Rectal smooth muscle tissue (tissue), 1 donor: ENCODE data around the gene ARHGEF4.

Experiments
- H3K27ac ChIP-seq: one replicate; pipeline ENCODE4 v1.7.0; 2013; ENCODE audit warnings: low read depth, low read length, inconsistent platforms
- H3K27me3 ChIP-seq: one replicate; pipeline ENCODE4 v1.7.0; 2013; ENCODE audit warnings: low read length; ENCODE audit not compliant: control insufficient read depth, insufficient read depth
- H3K36me3 ChIP-seq: one replicate; pipeline ENCODE4 v1.7.0; 2013; ENCODE audit warnings: low read length; ENCODE audit not compliant: control insufficient read depth, insufficient read depth
- H3K4me1 ChIP-seq: one replicate; pipeline ENCODE4 v1.7.0; 2013; ENCODE audit warnings: low read length; ENCODE audit not compliant: control insufficient read depth, insufficient read depth
- H3K4me3 ChIP-seq: one replicate; pipeline ENCODE4 v1.7.0; 2013; ENCODE audit warnings: low read length
- H3K9ac ChIP-seq: one replicate; pipeline ENCODE4 v1.7.0; 2013; ENCODE audit warnings: low read length

The ARHGEF4 gene

GRCh38 chr2:130836501-130837174 lies at the start of gene ARHGEF4:
ARHGEF4 (plus strand) TSS chr2:130836914; CDS start chr2:130836954, 40 bp downstream.
- Histone ChIP-seq H3K27ac (no peak within 1 kb of the TSS), H3K4me1 (no peaks in the 10 kb centered on the region), H3K9ac (no peak within 1 kb of the TSS), H3K27me3 (peaks cover 13% of the 10 kb centered on the region), H3K36me3 (no peaks in the 10 kb centered on the region), H3K4me3 (peak within 1 kb of the TSS; percentile 8)

DNA sequence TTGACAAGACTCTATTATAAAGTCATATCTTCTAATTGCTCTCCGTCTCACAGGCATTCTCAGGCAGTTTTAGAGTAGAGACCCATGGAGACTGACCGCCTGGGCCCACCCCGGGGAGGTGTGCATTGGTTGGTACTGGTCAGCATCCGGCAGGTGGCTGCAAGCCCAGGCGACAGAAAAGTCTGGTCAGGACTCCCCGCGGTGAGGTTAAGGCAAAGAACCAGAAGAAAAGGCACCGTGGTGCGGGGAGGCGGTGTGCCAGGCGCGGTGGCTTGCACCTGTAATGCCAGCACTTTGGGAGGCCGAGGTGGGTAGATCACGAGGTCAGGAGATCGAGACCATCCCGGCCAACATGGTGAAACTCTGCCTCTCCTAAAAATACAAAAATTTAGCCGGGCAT lies 48.9 kb upstream of the ARHGEF4 start:
- no peaks in the 10 kb centered on the region for H3K4me1 ChIP-seq
- H3K27ac ChIP-seq = no peak overlapping the region
- no peak overlapping the region for H3K9ac ChIP-seq
- no peaks in the 10 kb centered on the region for H3K27me3 ChIP-seq
- no peaks in the 10 kb centered on the region for H3K36me3 ChIP-seq
- H3K4me3 ChIP-seq = no peak overlapping the region

DNA sequence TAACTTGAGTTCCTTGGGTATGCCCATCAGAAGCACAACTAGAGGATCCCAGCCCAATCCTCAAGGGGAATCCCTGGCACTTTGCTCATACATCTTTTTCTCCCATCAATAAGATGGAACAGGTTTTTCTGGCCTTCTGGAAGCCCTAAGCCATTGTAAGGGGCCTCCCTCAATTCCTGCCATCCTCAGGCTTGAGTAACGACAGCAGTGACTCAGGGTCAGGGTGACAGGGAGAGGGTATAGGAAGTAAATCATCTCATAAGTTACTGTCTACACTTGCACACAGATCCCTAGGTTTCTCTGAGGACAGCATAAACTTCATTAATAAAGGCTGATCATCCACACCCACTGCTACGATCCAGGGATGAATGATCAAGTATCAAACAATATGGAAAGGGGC lies 46.4 kb upstream of the ARHGEF4 start:
- Histone ChIP-seq H3K9ac (no peak overlapping the region), H3K4me3 (no peak overlapping the region), H3K36me3 (no peaks in the 10 kb centered on the region), H3K27ac (no peak overlapping the region), H3K27me3 (no peaks in the 10 kb centered on the region), H3K4me1 (no peaks in the 10 kb centered on the region)

DNA sequence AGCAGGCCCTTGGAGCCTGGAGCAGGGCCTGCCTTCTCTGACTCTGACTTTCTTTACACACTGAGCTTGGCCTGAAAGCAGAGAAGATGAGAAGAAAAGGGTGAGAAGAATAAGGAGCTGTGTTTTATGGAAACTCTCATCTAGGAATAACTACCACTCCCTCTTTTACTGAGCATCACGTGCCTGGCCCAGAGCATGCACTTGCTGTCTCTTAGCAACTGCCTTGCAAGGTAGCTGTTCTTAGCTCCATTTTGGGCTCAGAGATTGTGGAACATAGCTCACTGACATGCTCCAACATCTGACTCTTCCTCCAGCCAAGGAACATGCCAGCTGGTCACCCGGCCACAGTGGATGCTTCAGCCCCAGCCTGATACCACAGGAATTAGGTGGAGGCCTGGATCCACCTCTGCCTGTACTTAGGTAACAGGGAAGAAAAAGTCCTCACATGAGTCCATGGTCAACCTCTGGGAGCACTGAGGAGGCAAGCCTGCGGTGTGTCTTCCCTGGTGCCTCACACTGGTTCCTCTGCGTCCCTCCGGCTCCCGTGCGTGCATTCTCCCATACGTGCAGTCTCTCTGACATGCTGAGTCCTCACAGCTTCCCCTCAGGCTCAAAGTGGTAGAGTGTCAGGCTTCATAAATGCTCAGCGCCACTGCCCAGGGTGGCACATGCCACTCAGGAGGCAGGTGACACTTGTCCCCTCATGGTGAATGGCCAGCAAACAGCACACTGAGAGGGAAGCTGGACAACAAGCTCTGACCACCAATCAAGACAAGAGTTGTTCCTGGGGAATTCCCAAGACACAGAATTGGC lies 45.7 kb upstream of the ARHGEF4 start:
- H3K36me3 ChIP-seq = no peaks in the 10 kb centered on the region
- no peak overlapping the region for H3K27ac ChIP-seq
- no peaks in the 10 kb centered on the region for H3K27me3 ChIP-seq
- no peaks in the 10 kb centered on the region for H3K4me1 ChIP-seq
- H3K9ac ChIP-seq = no peak overlapping the region
- no peak overlapping the region for H3K4me3 ChIP-seq

DNA sequence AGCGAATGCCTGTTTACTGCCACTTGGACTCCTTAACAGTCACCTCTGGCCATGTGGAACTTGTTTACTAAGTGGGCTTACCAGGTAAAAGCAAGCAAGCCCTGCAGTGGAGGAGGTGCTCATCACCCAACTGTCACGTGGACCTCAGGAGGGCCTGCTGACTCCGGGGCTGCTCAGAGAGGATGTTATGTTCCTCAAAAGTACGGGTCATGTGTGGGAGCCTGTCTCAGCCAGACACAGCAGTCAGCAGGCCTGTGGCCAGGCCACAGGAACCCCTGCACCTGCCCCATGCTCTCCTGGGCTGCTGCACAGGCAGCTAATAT lies 45.1 kb upstream of the ARHGEF4 start:
- Histone ChIP-seq H3K36me3 (no peaks in the 10 kb centered on the region), H3K9ac (no peak overlapping the region), H3K4me3 (no peak overlapping the region), H3K27me3 (no peaks in the 10 kb centered on the region), H3K4me1 (no peaks in the 10 kb centered on the region), H3K27ac (no peak overlapping the region)

- Histone ChIP-seq H3K36me3 (no peaks in the 10 kb centered on the region), H3K27ac (no peak overlapping the region), H3K9ac (no peak overlapping the region), H3K4me1 (peaks cover 9% of the 10 kb centered on the region), H3K27me3 (no peaks in the 10 kb centered on the region), H3K4me3 (no peak overlapping the region)
Measured at GRCh38 chr2:130795431-130795830, 41.3 kb upstream of the ARHGEF4 start.

DNA sequence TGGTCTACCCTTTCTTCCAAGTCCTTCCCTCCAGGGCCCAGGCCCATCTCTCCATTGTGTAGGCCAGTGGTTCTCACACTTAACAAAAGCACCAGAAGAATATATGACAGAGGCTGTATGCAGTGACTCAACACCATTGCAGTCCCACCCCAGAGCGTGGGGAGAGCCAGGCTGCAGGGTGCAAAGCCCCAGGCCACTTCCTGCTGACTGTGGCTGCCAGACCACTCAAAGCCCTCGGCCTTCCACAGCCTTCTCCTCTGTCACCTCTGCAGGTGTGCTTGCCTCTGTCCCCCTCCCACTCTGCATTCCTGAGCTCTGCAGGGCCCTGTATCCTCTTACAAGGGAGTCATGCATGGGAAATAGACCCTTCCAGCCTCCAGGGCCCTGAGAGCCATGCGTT lies 40.4 kb upstream of the ARHGEF4 start:
- Histone ChIP-seq H3K36me3 (no peaks in the 10 kb centered on the region), H3K9ac (no peak overlapping the region), H3K27me3 (no peaks in the 10 kb centered on the region), H3K27ac (no peak overlapping the region), H3K4me1 (peaks cover 9% of the 10 kb centered on the region), H3K4me3 (no peak overlapping the region)

- no peaks in the 10 kb centered on the region for H3K27me3 ChIP-seq
Measured at GRCh38 chr2:130797493-130798435, 39.0 kb upstream of the ARHGEF4 start.

DNA sequence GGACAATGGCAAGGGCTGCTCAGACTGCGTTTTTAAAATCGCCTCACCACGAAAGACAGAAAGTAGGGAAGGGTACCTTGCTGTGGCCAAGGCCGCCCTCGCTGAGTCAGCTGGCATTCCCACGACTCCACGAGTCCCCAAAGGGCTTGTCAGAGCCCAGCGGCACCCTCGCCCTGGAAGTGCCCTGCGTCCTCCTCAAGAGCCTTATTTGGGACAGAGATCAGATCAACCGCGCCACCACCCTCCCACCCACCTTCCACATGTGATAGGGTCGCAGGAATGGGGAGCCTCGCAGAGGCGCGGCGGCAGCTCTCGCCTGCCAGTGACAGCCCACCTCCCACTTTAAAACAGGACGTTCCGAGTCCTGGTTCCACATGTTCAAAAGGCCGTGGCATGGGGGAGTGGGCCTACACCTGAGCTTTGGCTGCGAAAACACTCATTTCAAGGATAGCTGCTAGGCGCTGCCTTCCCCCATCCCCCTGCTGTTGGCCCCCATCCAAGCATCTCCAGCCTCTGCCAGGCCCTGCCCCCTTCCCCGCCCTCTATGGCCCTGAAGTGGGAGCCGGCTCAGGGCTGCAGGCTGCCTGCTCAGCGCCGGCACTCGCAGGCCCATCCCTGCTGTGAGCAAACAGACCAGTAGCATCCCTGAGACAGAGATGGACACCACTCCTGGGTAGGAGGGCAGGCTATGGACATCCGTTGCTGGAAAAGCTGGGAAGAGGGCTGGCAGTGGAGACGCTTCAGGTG lies 38.1 kb upstream of the ARHGEF4 start:
- Histone ChIP-seq H3K4me1 (peaks cover 9% of the 10 kb centered on the region), H3K27ac (peak overlapping the region; percentile 95), H3K4me3 (peak overlapping the region; percentile 95), H3K9ac (peak overlapping the region; percentile 35), H3K27me3 (no peaks in the 10 kb centered on the region), H3K36me3 (no peaks in the 10 kb centered on the region)

More at GRCh38 chr2:130797493-130798435, 39.0 kb upstream of the ARHGEF4 start:
- Histone ChIP-seq H3K4me1 (peaks cover 9% of the 10 kb centered on the region), H3K4me3 (peak overlapping the region; percentile 95), H3K36me3 (no peaks in the 10 kb centered on the region), H3K27ac (peak overlapping the region; percentile 95), H3K9ac (peak overlapping the region; percentile 74)

- Histone ChIP-seq H3K27ac (no peak overlapping the region), H3K4me3 (no peak overlapping the region), H3K4me1 (peaks cover 9% of the 10 kb centered on the region), H3K9ac (no peak overlapping the region), H3K36me3 (no peaks in the 10 kb centered on the region), H3K27me3 (no peaks in the 10 kb centered on the region)
Measured at GRCh38 chr2:130799295-130799694, 37.4 kb upstream of the ARHGEF4 start.

DNA sequence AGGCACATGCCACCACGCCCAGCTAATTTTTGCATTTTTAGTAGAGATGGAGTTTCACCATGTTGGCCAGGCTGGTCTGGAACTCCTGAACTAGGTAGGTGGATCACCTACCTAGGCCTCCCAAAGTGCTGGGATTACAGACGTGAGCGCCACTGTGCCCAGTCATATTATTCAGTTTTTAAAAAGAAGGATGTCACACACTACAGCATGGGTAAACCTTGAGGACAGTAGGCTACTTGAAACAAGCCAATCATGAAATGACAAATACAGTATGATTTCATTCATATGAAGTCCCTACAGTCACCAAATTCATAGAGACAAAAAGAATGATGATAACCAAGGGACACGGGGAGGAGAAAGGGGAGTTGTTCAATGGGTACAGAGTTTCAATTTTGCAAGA lies 31.1 kb upstream of the ARHGEF4 start:
- H3K4me3 ChIP-seq = no peak overlapping the region
- no peak overlapping the region for H3K9ac ChIP-seq
- H3K27me3 ChIP-seq = no peaks in the 10 kb centered on the region
- no peak overlapping the region for H3K27ac ChIP-seq
- no peaks in the 10 kb centered on the region for H3K4me1 ChIP-seq
- H3K36me3 ChIP-seq = no peaks in the 10 kb centered on the region

DNA sequence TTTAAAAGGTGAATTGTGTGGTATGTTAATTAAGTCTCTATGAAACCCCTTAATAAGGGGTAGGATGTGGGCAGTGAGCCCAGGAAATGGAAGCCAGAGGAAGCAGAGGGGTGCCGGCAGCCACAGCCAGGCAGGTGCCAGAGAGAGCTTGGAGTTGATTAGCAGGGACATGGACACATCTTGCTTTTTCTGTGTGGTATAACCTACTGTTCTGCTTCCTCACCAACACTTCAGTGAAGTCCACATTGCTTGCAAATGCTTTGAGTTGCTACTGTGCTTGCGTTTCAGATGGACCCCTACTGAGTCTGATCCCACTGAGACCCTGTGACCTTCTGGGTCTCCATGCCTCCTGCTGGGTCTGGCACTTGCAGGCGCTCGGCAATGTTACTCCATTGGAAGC lies 30.3 kb upstream of the ARHGEF4 start:
- no peaks in the 10 kb centered on the region for H3K4me1 ChIP-seq
- H3K4me3 ChIP-seq = no peak overlapping the region
- H3K36me3 ChIP-seq = no peaks in the 10 kb centered on the region
- no peak overlapping the region for H3K27ac ChIP-seq
- no peak overlapping the region for H3K9ac ChIP-seq
- no peaks in the 10 kb centered on the region for H3K27me3 ChIP-seq
